ENCODE results near the gene TRAPPC5.
"Not testable (repeated sequence)": the region's sequence is repeated elsewhere in the genome, so short reads cannot be mapped to it uniquely, and the experiment has no call there.

Gene TRAPPC5

DNA sequence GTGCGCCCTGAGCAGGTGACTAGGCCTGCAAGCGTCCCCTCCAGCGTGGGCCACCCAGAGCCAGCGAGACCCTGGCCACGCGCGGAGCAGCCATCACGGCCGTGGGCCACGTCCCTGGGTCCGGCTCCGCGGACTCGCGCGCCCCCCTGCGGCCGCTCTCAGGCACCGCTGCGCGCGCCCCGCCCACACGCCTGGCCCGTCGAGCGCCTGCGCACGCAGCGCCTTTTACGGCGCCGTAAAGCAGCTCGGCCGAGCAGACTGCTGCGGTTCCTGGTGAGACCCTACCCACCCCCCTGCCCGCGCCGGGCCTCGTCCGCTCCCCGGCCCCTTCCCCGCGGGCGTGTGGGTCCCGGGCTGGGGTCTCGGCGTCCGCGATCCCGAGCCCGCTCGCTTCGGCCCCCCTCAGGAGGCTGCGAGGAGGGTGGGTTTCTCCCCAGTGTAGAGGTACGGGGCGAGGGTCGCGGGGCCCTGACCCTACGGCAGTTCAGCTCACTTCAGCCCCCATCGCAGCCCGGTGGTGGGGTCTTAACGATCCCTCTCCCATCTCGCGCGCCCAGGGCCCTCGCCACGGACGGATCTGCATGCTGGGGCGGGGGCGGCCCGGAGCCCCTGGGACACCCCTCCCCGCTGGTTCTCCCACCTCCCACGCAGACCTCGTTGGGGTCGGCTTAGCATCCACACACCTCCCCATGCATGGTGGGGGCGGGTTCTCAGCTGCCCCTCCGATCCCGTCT, at the start of gene TRAPPC5:
Gene TRAPPC5, plus strand, starts transcription at position 228 of the 734 bp plus-strand sequence. CDS start 1,421 bp downstream, outside the sequence.
- DNase-seq (ENCODE audit: low read depth) = peak; percentile 84

DNA sequence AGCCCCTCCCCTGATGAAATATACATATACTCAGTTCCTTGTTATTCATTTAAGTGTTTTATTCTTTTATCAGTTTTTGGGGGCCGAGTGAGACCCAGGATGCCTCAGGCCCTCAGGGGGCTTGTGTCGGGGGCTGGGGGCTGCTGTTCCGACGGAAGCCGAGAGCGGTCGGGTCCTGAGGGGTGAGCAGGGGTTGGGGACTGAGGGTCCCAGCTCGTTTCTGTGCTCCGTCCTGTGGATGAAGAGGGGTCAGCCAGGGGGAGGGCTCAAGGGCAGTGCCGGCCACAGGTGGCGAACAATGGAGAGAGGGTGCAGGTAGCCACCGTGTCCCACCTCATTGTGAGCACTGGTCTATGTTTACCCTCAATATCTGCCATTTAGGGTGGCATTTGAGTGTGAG, 49.1 kb upstream of the TRAPPC5 start:
- no peak for DNase-seq (ENCODE audit: low read depth)

DNA sequence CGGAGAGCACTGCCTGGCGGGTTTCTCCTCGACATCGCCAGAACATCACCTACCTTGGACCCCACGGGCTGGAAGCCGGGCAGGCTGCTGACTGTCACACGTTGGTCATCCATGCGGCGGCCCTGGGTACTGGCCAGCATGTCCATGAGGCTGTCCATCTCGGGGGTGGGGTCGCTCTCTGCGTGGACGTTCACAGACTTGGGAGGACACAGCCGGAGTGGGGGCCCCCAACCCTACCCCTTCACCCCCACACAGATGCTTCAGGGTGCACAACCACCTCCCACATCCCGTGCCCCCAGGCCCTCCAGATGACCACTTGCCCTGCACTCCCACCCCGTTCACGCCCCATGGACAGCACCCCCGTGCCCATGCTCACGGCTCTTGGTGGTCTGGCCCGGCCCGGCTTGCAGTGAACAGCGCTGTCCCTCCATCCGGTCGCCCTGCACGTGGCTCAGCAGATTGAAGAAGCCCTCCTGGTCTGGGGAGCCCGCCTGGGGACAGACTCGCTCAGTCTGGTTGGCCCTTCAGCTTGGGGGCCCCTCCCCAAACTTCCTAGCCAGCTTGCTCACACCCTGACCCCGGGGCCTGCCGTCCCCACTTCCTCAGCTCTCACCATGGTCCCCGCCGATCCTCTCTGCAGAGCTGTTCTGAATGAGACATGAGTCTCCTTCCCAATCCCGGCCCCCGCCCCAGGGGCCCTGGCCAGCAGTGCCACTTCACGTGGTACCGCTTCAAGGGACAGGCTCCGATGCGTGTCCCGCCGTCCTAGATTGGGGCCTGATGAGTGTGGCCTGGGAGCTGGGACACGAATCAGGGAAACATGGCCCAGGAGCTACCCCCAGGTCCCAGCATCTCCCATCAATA, 48.1 kb upstream of the TRAPPC5 start:
- no peak for DNase-seq (ENCODE audit: low read depth)

DNA sequence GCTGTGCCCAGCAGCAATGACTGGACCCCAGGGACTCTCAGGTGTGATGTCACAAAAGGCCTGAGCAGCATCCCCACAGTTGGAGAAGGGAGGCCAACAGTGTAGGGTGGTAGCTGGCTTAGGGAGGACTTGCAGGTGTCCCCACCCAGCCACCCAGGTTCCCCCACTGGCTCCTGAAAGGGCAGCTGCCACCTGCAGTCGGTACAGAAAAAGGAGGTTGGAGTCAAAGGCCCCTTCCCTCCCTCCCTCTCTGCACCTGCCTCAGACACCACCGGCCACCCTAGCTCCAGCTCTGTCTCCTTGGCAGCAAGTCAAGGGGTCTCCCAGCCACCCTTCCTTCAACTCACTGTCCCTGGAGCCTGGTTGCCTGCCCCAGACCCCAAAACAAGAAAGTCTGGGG, 46.9 kb upstream of the TRAPPC5 start, which contains the start of gene PCP2:
Gene PCP2, minus strand, starts transcription at position 22 of the 400 bp plus-strand sequence. CDS start 262 bp downstream, outside the sequence.
- DNase-seq (ENCODE audit: low read depth) = no peak

GRCh38 chr19:7635670-7636069, 45.0 kb upstream of the TRAPPC5 start:
- no peak for DNase-seq (ENCODE audit: low read depth)

GRCh38 chr19:7636317-7636690, 44.3 kb upstream of the TRAPPC5 start:
- DNase-seq (ENCODE audit: low read depth) = no peak

- DNase-seq (ENCODE audit: low read depth) = peak; percentile 92
These were observed 43.8 kb upstream of the TRAPPC5 start, which contains the start of gene STXBP2 for GRCh38 chr19:7636691-7637373. Gene STXBP2 (plus strand): TSS chr19:7637110. CDS start chr19:7637150, 40 bp downstream.

DNA sequence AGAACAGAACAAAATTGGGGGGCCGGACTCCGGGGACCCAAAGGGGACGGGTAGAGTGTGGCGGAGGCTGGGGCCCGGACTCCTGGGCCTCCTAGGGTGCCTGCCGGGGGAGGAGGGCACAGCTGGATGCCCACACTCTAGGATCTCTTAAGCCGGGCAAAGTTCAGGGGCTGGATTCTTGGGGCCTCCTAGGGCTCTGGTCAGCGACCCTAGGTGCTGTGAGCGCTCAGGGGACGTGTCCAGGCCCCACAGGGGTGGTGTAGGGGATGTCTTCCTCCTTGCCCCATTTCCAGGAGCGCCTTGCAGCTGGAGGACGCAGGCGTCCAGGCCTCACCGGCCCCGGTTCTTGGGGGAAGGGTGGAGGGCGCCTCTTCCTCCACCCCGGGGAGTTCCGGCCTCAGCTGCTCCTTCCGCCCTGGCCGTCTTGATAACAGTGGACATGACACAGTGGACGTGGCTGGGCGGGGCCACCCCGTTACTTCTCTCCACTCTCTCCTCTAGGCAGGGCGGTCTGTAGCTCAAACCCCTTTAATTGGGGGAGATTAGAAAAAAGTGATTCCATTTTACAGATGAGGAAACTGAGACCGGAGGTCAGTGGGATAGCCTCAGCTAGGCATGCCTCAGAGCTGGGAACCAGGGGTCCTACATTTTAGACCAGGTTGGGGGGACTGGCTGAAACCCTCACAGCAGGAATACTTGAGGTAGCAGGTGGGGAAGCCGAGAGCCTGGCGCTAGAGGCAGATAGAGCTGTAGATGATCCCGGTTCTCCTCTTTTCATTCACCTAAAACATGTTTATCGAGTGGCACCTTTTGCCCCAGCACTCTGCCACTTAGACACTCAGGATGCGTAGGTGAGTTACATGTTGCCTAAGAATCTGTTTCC, 43.0 kb upstream of the TRAPPC5 start:
- DNase-seq (ENCODE audit: low read depth) = no peak

- DNase-seq (ENCODE audit: low read depth) = no peak
These were observed 41.7 kb upstream of the TRAPPC5 start for GRCh38 chr19:7638802-7639465.

GRCh38 chr19:7639863-7640348, 40.7 kb upstream of the TRAPPC5 start:
- no peak for DNase-seq (ENCODE audit: low read depth)

- no peak for DNase-seq (ENCODE audit: low read depth)
These were observed 39.8 kb upstream of the TRAPPC5 start for GRCh38 chr19:7640803-7641202.

- DNase-seq (ENCODE audit: low read depth) = no peak
These were observed 39.0 kb upstream of the TRAPPC5 start for GRCh38 chr19:7641290-7642276.

- DNase-seq (ENCODE audit: low read depth) = no peak
These were observed 38.2 kb upstream of the TRAPPC5 start for GRCh38 chr19:7642295-7643030.

- DNase-seq (ENCODE audit: low read depth) = no peak
These were observed 37.6 kb upstream of the TRAPPC5 start for GRCh38 chr19:7643031-7643415.

- DNase-seq (ENCODE audit: low read depth) = not testable (repeated sequence)
These were observed 36.7 kb upstream of the TRAPPC5 start for GRCh38 chr19:7643629-7644549.

- no peak for DNase-seq (ENCODE audit: low read depth)
These were observed 36.1 kb upstream of the TRAPPC5 start for GRCh38 chr19:7644550-7644877.

DNA sequence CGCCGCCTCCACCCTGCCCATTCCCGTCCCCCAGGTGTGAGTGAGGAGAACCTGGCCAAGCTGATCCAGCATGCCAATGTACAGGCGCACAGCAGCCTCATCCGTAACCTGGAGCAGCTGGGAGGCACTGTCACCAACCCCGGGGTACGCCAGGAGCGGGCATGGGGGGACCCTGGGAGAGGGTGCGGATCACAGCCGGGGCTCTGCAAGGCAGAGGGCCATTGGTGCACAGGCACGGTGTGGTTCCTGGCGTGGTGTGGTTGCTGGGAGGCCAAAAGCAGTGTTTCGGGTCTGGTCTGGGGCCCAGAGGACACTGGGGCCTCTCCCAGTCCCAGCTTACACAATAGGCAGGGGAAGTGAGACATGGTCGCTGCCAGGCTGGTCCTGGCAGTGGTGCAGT, 35.5 kb upstream of the TRAPPC5 start:
- DNase-seq (ENCODE audit: low read depth) = no peak
